Activated CD4-positive, alpha-beta T cell treated with anti-CD3 and anti-CD28 coated beads, Interleukin-2, Interleukin-6, amounts not matched to agents 100 ng/mL and 50 ng/mL, durations not matched to agents 16 hours and 8 hours (primary cell): ENCODE data around the gene LIMS2.

Experiments used
- DNase-seq: peaks from one replicate; pipeline ENCODE4 v3.0.0-alpha.2; 2020

The LIMS2 gene

GRCh38 chr2:127644066-127645025 is 31.0 kb downstream of the LIMS2 start:
- no peak for DNase-seq

- DNase-seq: no peak
These were observed 31.8 kb downstream of the LIMS2 start for GRCh38 chr2:127643439-127644065.

- no peak for DNase-seq
These were observed 32.5 kb downstream of the LIMS2 start for GRCh38 chr2:127642706-127643438.

GRCh38 chr2:127641846-127642507 is 33.4 kb downstream of the LIMS2 start:
- peak; percentile 27 for DNase-seq

GRCh38 chr2:127641133-127641532 is 34.2 kb downstream of the LIMS2 start:
- no peak for DNase-seq

GRCh38 chr2:127640082-127641072 is 35.0 kb downstream of the LIMS2 start:
- peak; percentile 20 for DNase-seq

GRCh38 chr2:127639111-127639474 is 36.2 kb downstream of the LIMS2 start:
- no peak for DNase-seq

GRCh38 chr2:127638361-127639110 is 36.8 kb downstream of the LIMS2 start:
- DNase-seq: no peak

GRCh38 chr2:127637725-127638252 is 37.5 kb downstream of the LIMS2 start:
- peak; percentile 39 for DNase-seq

- no peak for DNase-seq
These were observed 38.1 kb downstream of the LIMS2 start for GRCh38 chr2:127637236-127637630.

- no peak for DNase-seq
These were observed 38.8 kb downstream of the LIMS2 start for GRCh38 chr2:127636248-127637235.

- no peak for DNase-seq
These were observed 39.7 kb downstream of the LIMS2 start for GRCh38 chr2:127635380-127636237.

GRCh38 chr2:127634626-127635379 is 40.5 kb downstream of the LIMS2 start:
- no peak for DNase-seq

GRCh38 chr2:127634066-127634617 is 41.2 kb downstream of the LIMS2 start:
- DNase-seq: no peak

- no peak for DNase-seq
These were observed 41.7 kb downstream of the LIMS2 start for GRCh38 chr2:127633556-127634065.

GRCh38 chr2:127632592-127633489 is 42.5 kb downstream of the LIMS2 start:
- DNase-seq: no peak
